ENCODE results near the gene TPST1.
"Not testable (repeated sequence)": the region's sequence is repeated elsewhere in the genome, so short reads cannot be mapped to it uniquely, and the experiment has no call there.

GRCh38 chr7:66385191-66385905 lies 180.2 kb downstream of the TPST1 start:
- TF ChIP-seq CTCF (IDR thresholded peaks at IDR 0.05; ENCODE audit: low read depth, low read length); EZH2phosphoT487 (IDR thresholded peaks at IDR 0.05; ENCODE audit: low read depth): not testable (repeated sequence)
